ENCODE measurements around the gene DCDC2. TPM values are rescaled to one million over a fixed set of nuclear protein-coding genes. Genes with fewer than 3 reads are reported as not detected.
"Not testable (repeated sequence)": the region's sequence is repeated elsewhere in the genome, so short reads cannot be mapped to it uniquely, and the experiment has no call there.

DCDC2 gene
- total RNA-seq, 1 donor from 2014 or later: not detected

DNA sequence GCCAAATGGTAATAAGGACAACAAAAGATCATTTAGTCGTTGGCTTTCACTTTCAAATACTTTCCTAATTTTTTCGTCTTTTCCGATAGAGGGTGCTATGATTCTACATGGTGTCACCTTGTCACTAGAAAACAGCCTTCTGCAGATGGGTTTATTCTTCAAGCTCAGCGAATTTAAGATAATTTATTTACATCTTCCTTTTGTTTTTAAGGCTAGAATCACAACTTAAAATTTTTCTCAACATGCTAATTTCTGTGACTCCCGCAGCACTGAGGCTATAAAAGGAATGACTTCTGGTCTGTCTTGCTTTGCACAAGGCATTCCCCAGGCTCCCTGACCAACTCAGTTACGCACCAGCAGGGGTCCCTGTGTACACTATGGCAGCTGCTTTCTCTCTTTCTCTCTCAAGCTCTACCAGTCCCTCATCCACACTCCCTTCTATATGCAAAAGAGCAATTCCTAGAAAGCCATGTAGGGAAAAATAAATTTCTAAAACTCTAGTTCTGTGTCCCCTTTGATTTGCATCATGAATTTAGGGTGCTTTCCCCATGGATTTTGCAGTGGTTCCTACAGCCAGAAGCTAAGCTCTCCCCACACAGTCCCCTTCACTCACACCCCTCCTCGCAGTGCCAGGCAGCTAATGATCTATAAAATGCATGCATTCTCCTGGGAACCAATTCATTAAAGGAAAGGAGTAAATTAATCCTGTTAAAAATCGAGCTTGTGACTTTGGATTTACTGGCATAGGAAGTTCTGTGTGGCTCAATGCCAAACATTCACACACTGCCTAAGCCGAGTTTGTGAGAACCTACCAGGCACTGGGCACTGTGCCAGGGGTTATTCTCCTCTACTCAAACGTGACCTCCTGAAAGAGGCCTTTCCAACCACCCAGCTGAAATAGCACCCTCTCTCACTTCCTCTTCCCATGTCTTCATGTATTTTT lies 74.5 kb downstream of the DCDC2 start:
- ATAC-seq (peak; percentile 92), DNase-seq (peak; percentile 63)
- intact Hi-C loops (cut with micrococcal nuclease): no loop called here

DNA sequence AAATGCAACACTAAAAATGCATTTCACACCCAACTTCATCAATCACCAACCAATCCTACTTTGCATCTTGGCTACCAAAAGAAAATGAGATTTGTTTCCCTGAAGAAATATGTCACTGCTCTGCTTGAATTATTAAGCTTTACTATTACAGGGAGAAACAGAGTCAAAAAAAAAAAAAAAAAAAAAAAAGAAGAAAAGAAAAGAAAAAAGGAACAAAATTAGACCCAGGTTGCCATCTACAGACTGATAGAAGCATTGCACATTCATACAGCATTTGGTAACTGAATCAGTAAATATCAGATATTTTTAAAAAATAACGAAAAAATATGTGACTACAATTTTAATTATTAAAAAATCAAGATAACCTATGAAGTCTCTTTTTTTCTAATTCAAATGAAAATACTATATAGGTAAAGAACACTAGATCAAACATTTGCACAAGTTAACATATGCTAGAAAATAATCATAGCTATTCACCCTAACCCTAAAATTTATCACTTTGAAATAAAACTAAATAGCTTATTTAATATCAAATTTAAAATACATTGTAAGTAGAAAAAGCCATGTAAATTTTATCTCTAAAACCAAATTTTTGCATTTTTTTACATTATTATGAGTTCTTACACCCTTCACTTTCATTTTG lies 83.3 kb downstream of the DCDC2 start:
- intact Hi-C loops (cut with micrococcal nuclease): no loop called here
- no peak for ATAC-seq
- no peak for DNase-seq

DNA sequence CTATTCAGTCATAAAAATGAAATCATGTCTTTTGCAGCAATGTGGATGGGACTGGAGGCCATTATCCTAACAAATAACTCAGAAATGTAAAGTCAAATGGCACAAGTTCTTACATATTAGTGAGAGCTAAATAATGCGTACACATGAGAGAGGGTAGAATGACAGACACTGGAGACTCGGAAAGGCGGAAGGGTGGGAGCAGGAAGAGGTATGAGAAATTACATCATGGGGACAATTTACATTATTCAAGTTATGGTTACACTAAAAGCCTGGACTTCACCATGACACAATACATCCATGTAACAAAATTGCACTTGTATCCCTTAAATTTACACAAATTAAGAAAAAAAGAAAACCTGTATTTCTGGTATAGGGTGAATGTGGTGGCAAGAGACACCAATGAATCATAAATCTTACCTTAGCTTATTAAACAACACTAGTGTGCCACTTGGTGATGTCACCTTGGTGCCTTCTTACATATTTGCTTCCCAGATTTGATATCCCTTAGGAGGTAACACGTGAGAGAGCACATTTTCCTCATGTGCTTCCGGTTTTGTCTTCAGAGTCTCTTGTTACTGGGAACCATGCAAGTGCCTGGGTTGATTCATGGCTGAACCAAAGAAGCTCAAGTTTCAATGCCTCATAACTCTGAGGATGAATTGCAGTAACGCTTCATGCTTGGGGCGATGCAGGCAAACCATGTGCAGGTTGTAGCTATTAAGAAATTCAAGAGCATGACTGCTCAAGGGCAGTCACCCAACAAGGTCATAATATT lies 84.6 kb downstream of the DCDC2 start:
- intact Hi-C loops (cut with micrococcal nuclease): no loop called here
- ATAC-seq: no peak

DNA sequence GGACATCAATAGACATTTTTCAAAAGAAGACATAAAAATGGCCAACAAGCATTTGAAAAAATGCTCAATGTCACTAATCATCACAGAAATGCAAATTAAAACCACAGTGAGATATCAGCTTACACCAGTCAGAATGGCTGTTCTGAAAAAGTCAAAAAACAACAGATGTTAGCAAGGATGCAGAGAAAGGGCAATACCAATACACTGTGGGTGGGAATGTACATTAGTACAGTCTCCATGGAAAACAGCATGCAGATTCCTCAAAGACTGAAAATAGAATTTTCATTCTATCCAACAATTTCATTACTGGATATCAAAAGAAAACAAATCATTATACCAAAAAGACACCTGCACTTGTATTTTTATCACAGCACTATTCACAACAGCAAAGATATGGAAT lies 85.3 kb downstream of the DCDC2 start:
- intact Hi-C loops (cut with micrococcal nuclease): no loop called here
- DNase-seq: no peak
- ATAC-seq: no peak

More for the DNA sequence above, 84.6 kb downstream of the DCDC2 start:
- DNase-seq: no peak

DNA sequence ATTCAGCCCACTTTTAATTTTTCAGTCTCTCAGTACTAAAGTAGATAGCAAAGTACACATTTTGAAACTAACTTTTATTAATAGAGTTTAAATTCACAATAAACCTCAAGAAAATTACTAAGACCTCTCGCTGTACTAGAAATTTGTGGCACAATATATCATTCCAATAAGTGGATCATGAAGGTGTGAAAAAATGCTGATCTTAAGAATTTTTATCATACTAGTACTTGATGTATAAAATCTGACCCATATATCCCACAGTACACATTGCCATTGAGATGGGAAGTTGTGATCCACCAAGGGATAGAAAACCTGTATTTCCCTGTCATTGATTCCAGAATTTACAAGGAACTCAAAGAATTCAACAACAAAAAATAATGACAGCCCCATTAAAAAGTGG lies 85.7 kb downstream of the DCDC2 start:
- no peak for ATAC-seq
- no peak for DNase-seq
- intact Hi-C loops (cut with micrococcal nuclease): no loop called here

DNA sequence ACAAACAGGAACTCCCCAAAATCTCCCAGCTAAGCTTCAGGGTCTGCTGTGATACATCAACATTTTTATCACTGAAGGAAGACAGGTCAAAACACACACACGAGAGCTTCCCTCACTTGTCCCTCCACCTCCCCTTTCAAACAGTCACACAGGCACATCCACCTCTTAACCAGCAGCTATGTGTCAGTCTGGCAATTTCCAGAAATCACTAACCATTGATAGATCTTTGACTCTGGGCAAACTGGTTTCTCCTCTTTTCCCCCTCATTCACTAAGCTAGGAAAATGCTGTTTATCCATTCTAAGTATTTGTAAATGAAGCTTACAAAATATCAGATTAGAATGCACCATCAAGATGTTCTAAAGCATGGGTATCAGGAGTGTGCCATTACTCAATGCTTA lies 87.8 kb downstream of the DCDC2 start:
- intact Hi-C loops (cut with micrococcal nuclease): no loop called here
- ATAC-seq: no peak

DNA sequence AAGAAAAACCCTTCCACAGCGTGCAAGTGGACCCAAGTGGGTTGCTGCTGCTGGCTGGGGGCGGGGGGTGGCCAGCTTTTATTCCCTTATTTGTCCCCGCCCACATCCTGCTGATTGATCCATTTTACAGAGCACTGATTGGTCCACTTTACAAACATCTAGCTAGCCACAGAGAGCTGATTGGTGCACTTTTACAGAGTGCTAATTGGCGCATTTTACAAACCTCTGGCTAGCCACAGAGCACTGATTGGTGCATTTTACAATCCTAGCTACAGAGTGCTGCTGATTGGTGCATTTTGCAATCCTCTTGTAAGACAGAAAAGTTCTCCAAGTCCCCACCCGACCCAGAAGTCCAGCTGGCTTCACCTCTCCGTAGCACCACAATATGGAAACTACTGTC lies 99.6 kb downstream of the DCDC2 start:
- intact Hi-C loops (cut with micrococcal nuclease); DNase-seq; ATAC-seq: not testable (repeated sequence)

More for the DNA sequence above, 87.8 kb downstream of the DCDC2 start:
- DNase-seq: no peak

DNA sequence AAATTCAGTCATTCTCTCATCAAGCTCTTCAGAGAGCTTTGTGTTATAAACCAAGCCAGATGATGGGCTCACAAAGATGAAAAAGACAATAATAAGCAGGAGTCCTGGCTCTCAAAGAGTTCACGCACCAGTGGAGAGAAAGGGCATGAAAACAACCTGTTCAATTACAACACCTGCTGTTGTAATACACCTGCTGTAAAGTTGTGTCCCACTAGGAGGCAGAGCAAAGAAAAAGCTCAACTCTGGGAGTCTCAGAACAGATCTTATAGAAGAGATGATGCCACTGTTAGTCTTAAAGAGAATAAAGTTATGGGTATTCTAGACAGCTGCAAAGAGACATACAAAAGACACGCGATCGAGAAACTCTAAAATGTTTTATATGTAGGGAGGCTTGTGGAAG lies 100.6 kb downstream of the DCDC2 start:
- no peak for DNase-seq
- intact Hi-C loops (cut with micrococcal nuclease): no loop called here
- ATAC-seq: no peak

DNA sequence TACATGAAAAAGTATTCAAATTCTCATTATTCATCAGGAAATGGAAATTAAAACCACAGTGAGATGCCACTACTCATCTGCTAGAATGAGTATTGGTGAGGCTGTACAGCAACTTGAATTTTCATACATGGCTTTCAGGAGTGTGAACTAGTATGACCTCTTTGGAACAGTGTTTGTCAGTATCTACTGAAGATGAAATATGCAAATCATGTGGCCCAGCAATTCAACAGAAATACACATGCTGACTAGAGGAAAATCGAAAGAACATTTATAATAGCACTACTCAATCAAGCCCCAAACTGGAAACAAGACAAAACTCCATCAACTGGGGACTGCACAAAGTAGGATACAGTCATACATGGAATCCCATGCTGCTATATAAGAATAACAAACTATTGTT lies 102.2 kb downstream of the DCDC2 start:
- intact Hi-C loops (cut with micrococcal nuclease): no loop called here
- DNase-seq: no peak
- ATAC-seq: no peak

DNA sequence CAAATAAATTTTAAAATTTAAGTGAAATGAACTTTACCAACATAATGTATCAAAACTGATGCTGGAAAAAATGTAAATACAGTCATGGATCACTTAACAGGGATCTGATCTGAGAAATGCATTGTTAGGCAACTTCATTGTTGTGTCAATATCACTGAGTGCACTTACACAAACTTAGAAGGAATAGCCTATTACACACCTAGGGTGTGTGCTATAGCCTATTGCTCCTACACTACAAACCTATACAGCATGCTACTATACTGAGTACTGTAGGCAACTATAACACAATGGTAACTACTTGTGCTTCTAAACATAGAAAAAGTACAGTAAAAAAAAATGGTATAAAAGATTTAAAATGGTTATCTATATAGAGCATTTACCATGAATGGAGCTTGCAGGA lies 104.5 kb downstream of the DCDC2 start:
- DNase-seq (no peak), ATAC-seq (no peak)
- intact Hi-C loops (cut with micrococcal nuclease): no loop called here

DNA sequence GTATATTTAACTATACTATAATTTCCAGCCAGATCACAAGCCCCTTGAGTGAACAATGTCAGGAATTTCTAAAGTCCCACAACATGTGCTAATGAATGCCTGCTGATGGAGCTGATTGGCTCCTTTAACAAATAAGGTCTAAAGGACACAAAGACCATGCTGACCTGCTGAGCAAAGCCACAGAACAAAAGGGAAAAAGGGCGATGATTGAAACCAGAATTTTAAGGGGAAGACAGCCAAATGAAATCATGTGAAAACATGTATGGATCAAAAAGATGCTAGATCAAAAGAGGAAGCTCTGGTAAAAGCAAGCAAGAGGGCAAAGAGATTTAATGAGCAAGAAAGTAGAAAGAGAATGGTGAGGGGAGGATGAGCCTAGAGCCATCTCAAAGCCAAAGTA lies 105.6 kb downstream of the DCDC2 start:
- intact Hi-C loops (cut with micrococcal nuclease): no loop called here

DNA sequence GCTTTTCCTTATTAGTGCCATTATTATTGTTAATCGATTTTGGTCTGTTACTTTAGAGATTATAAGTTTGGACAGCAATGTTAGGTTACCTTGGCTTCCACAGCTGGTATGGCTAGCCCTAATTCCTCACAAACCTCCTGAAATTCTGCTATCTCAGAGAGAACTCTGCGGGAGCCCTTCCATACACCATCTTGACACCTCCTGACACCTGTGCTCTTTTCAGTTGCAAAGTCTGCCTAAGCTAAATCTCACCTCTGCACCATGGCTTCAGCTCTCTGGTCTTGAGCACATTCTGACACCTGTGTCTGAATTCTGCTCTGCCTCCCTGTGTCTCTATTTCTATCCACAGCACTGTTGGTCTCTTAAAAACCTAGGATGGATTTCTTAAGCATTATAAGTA lies 106.5 kb downstream of the DCDC2 start:
- intact Hi-C loops (cut with micrococcal nuclease): no loop called here
- DNase-seq (no peak), ATAC-seq (no peak)

More for the DNA sequence above, 105.6 kb downstream of the DCDC2 start:
- DNase-seq (no peak), ATAC-seq (no peak)

DNA sequence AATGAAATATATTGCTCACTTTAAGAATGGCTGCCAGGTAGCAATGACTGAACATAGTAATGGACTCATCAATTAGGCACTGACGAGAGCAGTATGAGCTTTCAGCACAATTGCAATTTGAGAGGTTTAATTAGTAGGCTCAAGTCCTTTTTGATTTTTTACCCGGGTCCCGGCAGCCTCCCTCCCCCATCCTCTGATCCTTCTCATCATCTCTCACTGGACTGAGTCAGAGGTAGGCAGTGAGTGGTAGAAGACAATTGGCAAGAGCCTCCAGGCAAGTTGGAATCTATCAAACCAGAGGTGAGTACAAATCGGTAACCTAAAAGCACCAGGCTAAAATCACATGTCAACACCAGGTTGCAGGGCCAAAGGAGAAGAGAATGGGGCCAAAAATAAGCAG lies 107.9 kb downstream of the DCDC2 start:
- intact Hi-C loops (cut with micrococcal nuclease): no loop called here
- DNase-seq (no peak), ATAC-seq (no peak)

DNA sequence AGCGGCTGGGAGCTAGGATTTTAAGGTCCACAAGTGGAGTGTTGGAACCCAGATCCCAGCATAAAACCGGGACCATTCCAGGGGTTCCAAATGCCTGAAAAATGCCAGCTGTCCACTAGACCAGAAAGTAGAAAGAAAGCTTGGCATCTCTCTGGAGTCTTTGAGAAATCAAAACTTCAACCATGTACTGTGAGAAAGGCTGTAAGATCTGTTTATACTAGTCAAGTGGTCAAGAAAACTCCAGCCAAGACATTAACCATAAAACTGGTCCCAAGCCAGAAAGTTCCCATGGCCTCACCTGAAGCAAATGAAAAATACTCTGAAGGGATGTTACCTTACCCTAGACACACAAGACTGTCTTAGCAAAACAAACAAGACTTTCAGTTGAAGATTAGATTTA lies 112.6 kb downstream of the DCDC2 start:
- intact Hi-C loops (cut with micrococcal nuclease): no loop called here
- ATAC-seq: no peak
- no peak for DNase-seq

DNA sequence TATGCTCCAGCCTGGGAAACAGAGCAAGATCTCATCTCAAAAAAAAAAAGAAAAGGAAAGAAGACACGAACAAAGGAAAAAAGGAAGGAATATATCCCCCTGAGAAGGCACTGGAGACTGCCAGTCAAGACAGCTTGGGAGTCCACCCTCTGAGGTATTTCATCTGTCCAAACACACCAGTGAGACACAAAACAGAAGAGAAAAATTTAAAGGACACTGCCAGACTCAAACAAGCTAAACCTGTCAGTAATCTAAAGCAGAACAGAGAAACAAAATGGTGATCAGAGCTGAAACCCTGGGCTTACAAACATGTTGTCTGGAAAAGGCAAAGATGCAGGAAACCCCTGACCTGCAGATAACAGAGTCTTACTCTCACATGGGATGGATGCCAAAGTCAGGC lies 114.9 kb downstream of the DCDC2 start:
- DNase-seq (no peak), ATAC-seq (no peak)
- intact Hi-C loops (cut with micrococcal nuclease): no loop called here

DNA sequence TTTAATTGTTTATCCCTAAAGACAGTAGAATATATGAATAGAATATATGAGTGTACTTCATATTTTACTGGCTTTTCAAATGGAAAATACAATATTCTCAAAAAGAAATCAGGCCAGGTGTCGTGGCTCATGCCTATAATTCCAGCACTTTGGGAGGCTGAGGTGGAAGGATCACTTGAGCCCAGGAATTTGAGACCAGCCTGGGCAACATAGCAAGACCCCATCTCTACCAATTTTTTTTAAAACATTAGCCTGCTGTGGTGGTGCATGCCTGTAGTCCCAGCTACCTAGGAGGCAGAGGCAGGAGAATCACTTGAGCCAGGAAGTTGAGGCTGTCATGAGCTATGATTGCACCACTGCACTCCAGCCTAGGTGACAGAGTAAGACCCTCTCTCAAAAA lies 116.1 kb downstream of the DCDC2 start:
- DNase-seq; intact Hi-C loops (cut with micrococcal nuclease); ATAC-seq: not testable (repeated sequence)

DNA sequence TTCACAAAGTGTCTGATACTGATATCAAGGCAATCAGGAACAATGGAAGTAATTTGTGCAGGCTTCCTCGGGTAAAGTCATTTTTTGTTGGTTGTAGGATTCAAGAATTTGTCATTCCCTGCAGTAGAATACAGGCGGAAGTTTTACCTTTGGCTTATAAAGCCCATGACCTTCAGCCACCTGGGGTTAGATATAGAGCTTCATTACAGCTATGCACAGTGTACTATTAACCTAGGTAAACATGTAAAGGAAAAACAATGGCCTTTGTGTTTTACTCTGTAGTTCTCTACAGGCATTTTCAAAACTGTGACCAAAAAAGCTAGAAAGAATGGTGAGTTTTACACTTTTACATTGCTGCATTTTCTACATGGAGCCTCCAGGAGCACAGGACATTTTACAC lies 116.9 kb downstream of the DCDC2 start:
- DNase-seq (no peak), ATAC-seq (no peak)
- intact Hi-C loops (cut with micrococcal nuclease): no loop called here

DNA sequence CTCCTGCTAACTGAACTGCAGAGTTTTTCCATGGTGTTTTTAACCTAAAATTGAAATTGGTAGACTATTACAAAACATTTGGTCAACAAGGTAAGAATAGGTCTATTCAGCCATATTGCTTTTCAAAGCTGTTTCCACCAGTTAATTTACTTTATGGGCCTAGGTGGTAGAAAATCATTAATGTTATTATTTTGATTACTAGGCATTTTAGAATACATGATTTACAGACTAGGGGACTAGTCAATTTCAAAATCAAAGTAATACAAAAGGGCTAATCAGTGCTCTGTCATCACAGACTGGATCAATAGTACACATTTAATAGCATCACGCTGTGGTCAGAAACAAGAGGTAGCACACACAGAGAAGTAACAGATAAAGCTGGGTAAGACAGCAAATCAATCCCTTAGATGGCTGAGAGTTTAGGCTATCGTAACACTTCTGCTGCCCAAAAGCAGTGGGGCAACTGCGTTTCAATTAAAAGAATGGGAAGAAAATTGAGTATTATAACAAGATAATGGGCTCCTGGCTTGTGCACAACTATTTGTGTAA lies 117.4 kb downstream of the DCDC2 start:
- DNase-seq (no peak), ATAC-seq (no peak)
- intact Hi-C loops (cut with micrococcal nuclease): no loop called here

DNA sequence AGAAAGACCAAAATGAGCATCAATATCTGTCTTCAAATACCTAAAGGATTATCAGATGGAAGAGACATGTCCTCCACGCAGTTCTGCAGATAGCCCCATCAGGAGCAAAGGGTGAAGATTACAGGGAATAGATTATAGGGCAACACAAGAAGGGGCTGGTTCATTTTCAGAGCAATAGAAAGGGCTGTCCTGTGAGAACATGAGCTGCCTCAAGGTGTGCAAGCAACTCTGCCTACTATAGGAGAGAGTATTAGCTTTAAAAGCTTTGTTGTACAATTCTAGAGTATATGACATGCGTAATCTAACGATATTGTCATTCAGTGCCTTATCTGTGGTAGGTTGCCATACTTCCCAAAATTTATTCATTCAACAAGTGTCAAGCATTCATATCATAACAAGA lies 119.2 kb downstream of the DCDC2 start:
- ATAC-seq (no peak), DNase-seq (no peak)
- intact Hi-C loops (cut with micrococcal nuclease): no loop called here

DNA sequence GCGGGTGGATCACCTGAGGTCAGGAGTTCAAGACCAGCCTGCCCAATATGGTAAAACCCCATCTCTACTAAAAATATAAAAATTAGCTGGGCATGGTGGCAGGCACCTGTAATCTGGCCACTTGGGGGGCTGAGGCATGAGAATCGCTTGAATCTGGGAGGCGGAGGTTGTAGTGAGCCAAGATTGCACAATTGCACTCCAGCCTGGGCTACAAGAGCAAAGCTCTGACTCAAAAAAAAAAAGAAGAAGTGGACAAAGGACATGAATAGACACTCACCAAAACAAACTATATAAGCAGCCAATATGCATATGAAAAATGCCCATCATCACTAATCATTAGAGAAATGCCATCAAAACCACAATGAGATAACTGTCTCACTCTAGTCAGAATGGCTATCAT lies 121.1 kb downstream of the DCDC2 start:
- ATAC-seq; DNase-seq; intact Hi-C loops (cut with micrococcal nuclease): not testable (repeated sequence)

Data from left ventricle myocardium superior (tissue), 1 donor.